UCSD-AML1 (cell line): ENCODE data around the gene USP22.

Source experiments
- DNase-seq: peaks from one replicate; lab custom pipeline; 2025; ENCODE audit not compliant: unreplicated experiment; lab: John Stamatoyannopoulos, UW

The USP22 gene

GRCh38 chr17:20960871-20961270 is 81.9 kb downstream of the USP22 start:
- DNase-seq, result no peak

GRCh38 chr17:20955427-20956323 is 87.1 kb downstream of the USP22 start:
- no peak for DNase-seq

- no peak for DNase-seq
Observed at GRCh38 chr17:20954794-20955193, 88.0 kb downstream of the USP22 start.

GRCh38 chr17:20952183-20952582 is 90.6 kb downstream of the USP22 start:
- no peak for DNase-seq
